CD4-positive, alpha-beta T cell treated with Interleukin-6 for 4 hours (primary cell): Measurements from ENCODE around the gene SMIM7.
"Not testable (repeated sequence)": the region's sequence is repeated elsewhere in the genome, so short reads cannot be mapped to it uniquely, and the experiment has no call there.

Experiments
- DNase-seq: peaks from one replicate; pipeline ENCODE4 v3.0.0-alpha.2; 2020; ENCODE audit warnings: mixed read lengths

The SMIM7 gene

DNA sequence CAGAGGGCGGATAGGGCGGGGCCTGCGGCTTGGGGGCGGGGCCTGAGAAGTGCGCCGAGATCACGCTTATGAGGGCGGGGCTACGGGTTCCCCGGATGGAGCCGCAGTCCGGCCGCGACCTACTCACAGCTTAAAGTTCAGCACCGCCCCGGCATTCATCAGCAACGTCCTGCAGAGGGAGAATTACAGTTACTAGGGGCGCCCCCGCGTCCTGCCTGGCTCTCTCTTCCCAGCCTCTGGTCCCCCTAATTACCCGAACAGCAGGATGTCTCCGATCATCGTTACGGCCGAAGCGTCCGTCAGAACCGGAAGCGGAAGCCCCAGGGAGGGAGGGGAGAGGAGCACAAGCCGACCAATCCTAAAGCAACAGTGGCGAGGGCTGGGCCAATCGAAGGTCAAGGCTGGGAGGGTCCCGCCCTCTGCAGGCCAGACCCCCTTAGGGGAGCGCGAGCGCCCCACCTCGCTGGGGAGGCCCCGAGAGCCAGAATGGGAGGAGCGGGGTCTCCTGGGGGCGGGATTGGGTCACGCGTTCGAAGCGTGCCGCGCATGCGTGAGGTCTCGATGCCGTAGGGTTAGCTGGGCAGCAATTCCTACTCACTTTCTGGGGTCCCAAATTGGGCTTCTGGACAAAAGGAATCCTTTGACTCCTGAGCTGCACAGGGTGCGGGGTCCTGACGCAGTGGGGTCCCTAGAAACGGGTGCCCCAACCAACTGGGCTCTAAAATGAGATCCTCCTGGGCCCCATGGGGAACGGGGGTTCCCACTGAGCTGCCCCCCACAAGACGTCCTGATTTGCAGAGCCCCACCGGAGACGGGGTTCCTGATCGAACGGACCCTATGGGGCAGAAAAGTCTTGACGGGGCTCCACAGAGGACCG is at the start of gene SMIM7:
SMIM7 (minus strand) TSS at position 313 of the 877 bp plus-strand sequence; CDS start at position 279, 34 bp downstream.
- peak; percentile 99 for DNase-seq

- no peak for DNase-seq
Observed at GRCh38 chr19:16703677-16704076, 43.7 kb upstream of the SMIM7 start.

DNA sequence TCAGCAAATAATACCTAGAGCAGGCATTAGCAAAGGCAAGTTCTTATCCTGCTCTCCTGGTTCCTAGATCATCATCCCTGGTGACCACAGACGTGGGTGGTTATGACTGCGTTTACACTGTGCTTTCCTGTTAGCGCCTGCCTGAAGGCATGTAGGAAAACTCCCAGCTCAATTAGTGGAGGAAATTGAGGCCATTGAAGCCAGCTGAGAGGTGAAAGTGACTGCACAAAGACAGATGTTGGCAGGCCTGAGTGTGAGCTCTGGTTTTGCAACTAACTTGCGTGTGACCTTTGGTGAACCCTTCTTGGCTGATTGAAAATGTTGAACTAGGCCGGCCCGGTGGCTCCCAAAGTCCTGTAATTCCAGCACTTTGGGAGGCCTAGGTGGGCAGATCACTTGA is 42.2 kb upstream of the SMIM7 start:
- no peak for DNase-seq

GRCh38 chr19:16698914-16699313 is 39.0 kb upstream of the SMIM7 start:
- no peak for DNase-seq

- DNase-seq = no peak
Observed at GRCh38 chr19:16688084-16688483, 28.1 kb upstream of the SMIM7 start.

DNA sequence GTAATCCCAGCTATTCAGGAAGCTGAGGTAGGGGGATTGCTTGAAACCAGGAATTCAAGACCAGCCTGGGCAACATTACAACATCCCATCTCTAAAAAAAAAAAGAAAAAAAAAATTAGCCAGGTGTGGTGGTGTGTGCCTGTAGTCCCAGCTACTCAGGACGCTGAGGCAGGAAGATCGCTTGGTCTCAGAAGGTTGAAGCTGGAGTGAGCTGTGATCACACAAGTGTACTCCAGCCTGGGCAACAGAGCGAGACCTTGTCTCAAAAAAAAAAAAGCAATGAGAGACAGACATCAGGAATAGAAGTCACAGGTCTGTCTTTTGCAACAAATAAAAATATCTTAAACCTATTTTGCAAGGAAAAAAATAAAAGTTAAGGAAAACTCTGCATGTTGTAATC is 24.3 kb upstream of the SMIM7 start:
- no peak for DNase-seq

GRCh38 chr19:16682539-16682938 is 22.6 kb upstream of the SMIM7 start:
- DNase-seq = no peak

DNA sequence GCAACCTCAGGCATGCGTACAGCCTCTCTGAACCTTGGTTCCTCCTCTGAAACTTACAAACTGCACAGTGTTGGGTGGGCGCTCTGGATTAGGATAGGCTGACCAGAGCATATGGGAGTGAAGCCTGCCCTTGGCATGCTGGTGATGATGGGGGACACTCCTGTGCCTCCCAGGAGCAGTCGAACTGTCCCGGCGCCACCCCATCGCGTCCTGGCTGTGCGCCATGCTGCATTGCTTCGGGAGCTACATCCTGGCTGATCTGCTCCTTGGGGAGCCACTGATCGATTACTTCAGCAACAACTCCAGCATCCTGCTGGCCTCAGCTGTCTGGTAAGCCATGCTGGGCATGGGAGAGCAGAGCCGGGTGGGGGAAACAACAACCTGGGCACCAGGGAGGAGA is 19.9 kb upstream of the SMIM7 start:
- no peak for DNase-seq

DNA sequence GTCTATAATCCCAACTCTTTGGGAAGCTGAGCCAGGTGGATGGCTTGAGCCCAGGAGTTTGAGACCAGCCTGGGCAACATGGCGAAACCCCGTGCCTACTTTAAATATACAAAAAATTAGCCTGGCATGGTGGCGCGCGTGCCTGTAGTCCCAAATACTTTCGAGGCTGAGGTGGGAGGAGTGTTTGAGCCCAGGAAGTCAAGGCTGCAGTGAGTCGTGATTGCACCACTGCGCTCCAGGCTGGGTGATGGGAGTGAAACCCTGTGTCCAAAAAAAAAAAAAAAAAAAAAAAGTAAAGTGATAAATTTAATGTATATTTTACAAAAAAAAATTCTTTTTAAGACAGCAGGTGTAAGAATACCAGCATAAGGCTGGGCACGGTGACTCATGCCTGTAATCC is 18.6 kb upstream of the SMIM7 start:
- no peak for DNase-seq

- no peak for DNase-seq
Observed at GRCh38 chr19:16677055-16677454, 17.1 kb upstream of the SMIM7 start.

DNA sequence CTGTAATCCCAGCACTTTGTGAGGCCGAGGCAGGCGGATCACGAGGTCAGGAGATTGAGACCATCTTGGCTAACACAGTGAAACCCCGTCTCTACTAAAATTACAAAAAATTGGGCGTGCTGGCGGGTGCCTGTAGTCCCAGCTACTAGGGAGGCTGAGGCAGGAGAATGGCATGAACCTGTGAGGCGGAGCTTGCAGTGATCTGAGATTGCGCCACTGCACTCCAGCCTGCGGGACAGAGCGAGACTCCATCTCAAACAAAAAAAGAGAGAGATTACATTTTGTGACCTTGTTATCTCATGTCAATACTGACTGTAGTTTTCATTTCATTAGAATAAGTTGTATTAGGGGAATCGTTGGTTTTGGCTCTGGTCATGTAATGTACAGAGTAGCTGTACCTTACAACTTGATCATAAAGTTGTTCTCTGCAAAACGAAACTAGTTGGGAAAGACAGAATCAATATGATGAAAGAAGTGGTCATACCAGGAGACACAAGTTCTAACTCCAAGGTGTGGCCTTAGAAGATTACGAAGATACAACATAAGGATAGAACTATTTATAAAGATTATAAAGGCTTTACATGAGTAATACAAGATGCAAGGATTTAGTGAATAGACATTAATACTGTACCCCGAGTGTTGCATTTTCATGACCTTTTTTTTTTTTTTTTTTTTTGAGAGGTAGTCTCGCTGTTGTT is 16.3 kb upstream of the SMIM7 start:
- no peak for DNase-seq

DNA sequence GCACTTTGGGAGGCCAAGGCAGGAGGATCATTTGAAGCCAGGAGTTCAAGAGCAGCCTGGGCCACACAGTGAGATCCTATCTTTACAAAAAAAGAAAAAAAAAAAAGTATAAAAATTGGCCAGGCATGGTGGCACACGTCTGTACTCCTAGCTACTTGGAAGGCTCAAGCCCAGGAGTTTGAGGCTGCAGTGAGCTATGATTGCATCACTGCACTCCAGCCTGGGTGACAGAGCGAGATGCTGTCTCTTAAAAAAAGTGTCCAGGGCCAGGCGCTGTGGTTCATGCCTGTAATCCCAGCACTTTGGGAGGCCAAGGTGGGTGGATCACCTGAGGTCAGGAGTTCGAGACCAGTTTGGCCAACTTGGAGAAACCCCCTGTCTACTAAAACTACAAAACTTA is 13.9 kb upstream of the SMIM7 start:
- DNase-seq = not testable (repeated sequence)

- DNase-seq = no peak
Observed at GRCh38 chr19:16673231-16673630, 13.3 kb upstream of the SMIM7 start.

GRCh38 chr19:16671652-16672274 is 11.8 kb upstream of the SMIM7 start:
- DNase-seq = no peak

DNA sequence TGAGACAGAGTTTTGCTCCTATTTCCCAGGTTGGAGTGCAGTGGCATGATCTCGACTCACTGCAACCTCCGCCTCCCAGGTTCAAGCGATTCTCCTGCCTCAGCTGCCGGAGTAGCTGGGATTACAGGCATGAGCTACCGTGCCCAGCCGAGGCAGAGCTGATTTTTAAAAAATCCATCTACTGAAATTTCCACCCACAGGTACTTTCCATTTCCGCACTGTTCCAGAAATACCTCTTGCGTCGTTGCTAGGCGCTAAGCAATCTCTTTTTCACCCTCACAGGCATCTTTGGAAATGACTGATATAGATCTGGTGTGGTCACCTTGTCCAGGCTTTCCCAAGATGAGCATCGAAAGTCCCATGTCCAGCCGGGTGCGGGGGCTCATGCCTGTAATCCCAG is 10.3 kb upstream of the SMIM7 start:
- no peak for DNase-seq

GRCh38 chr19:16668702-16669101 is 8.8 kb upstream of the SMIM7 start:
- DNase-seq = not testable (repeated sequence)

DNA sequence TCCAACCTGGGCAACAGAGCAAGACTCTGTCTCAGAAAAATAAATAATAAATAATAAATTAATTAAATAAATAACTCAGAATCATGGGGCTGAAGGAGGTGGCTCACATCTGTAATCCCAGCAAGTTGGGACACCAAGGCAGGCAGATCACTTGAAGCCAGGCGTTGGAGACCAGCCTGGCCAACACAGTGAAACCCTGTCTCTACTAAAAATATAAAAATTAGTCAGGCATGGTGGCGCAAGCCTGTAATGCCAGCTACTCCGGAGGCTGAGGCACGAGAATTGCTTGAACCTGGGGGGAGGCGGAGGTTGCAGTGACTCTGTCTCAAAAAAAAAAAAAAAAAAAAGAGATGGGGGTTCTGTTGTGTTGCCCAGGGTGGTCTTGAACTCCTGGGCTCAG is 8.2 kb upstream of the SMIM7 start:
- DNase-seq = no peak

- DNase-seq = peak; percentile 5
Observed at GRCh38 chr19:16661480-16662034, 1.6 kb upstream of the SMIM7 start.

DNA sequence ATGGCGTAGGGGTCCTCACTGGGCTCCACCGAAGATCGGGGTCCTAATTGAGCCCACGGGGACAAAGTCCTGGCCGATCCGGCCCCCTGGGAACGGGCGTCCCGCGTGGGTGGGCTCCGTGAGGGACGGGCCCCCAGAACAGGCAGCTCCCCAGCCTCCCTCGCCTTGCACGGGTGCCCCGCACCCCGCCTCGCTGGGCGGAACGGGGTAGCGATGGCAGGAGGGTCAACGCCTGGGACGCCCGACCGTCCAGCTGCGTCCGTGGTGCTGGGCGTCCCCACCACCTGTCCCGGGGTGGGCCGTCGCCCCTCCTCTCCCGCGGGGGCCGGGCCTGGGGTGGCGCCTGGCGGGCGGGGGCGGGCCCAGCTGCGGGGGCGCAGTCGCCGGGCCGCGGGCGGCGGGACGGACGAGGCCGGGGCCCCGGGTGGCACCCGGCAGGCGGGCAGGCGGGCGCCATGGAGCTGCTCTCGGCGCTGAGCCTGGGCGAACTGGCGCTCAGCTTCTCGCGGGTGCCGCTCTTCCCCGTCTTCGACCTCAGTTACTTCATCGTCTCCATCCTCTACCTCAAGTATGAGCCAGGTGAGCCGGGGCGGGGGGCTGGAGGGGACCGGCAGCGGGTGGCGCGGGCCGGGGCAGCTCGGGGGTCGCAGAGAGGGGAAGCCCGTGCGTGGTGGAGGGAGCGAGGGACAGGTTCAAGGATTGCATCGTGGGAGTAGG is 977 bp upstream of the SMIM7 start, which contains the start of gene TMEM38A:
TMEM38A (plus strand) TSS at position 377 of the 717 bp plus-strand sequence; CDS start at position 456, 79 bp downstream.
- peak; percentile 57 for DNase-seq

DNA sequence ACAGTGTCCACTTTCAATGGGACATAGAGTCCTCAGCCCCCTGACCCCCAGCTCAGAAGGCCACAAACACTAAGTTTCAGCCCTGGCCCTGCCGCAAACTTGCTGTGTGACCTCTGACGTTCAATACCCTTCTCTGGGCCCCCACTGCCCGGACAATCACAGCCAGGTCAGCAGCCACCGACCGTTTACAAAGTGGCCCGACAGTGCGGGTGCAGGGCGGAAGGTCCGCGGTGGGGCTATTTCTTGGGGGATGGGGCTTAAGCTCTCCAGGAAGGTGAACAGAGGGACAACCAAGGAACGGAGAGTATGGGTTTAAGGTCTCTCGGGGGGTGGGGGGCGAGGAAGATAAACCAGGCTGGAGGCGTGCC is 496 bp downstream of the SMIM7 start:
- DNase-seq = no peak

- no peak for DNase-seq
Observed at GRCh38 chr19:16657384-16657783, 2.6 kb downstream of the SMIM7 start.

DNA sequence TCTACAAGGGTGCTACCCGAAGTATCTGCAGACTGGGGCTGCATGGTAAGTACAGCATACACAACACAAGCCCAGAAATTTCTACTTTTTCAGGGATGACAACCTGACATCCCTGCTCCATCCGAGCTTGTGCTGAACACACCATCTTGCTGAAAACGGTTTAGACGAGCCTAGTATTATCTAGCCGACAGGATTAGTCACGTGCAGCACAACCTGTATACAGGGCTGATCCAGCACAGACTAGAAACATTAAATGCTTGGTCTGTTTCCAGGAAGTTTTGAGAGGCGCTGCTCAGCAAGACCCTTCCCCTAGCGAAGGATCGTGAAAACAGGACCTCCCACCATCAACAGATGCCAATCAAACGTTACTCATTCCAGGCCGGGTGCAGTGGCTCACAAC is 4.2 kb downstream of the SMIM7 start:
- DNase-seq = no peak

DNA sequence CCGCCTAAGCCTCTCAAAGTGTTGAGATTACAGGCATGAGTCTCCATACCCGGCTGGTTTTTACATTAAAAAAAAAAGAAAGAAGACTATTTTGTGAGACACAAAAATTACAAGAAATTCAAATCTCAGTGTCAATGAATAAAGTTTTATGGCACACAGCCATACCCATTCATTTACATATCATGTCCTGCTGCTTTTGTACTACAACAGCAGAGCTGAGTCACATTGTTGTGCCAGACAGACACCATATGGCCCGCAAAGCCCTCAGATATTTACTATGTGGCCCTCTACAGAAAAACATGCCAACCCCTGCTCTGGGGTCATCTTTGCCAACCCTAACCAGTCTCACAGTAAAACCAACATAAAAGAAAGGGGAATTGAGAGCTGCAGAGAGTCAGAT is 5.3 kb downstream of the SMIM7 start:
- DNase-seq = no peak
